SK-N-SH treated with all-trans-retinoic acid at 6 μM for 48 hours (cell line): ENCODE results near the gene XRCC4.

Experiments used
- PATZ1 ChIP-seq: fragments of 250-450 bp; sonication (Bioruptor Pico); IDR thresholded peaks from 2 replicates; pipeline ENCODE4 v1.8.0; 2020; ENCODE audit warnings: mild to moderate bottlenecking, moderate library complexity, borderline replicate concordance
- ZFP3 ChIP-seq: fragments of 250-450 bp; sonication (Bioruptor Pico); IDR thresholded peaks from 2 replicates; pipeline ENCODE4 v1.5.0; 2020; ENCODE audit warnings: mild to moderate bottlenecking, moderate library complexity

- TF ChIP-seq PATZ1 (CRISPR knock-in tag) (no peak), ZFP3 (CRISPR knock-in tag) (no peak)
Observed at GRCh38 chr5:83368835-83369234, 291.5 kb downstream of the XRCC4 start.
